GM19452 (cell line): ENCODE measurements around the gene CAPG.
"Not testable (repeated sequence)": the region's sequence is repeated elsewhere in the genome, so short reads cannot be mapped to it uniquely, and the experiment has no call there.

ENCODE experiments used
- ATAC-seq: cut with Tn5 transposase; IDR thresholded peaks from one replicate; pipeline ENCODE4 v1.9.1; 2021; ENCODE audit not compliant: unreplicated experiment

The CAPG gene

DNA sequence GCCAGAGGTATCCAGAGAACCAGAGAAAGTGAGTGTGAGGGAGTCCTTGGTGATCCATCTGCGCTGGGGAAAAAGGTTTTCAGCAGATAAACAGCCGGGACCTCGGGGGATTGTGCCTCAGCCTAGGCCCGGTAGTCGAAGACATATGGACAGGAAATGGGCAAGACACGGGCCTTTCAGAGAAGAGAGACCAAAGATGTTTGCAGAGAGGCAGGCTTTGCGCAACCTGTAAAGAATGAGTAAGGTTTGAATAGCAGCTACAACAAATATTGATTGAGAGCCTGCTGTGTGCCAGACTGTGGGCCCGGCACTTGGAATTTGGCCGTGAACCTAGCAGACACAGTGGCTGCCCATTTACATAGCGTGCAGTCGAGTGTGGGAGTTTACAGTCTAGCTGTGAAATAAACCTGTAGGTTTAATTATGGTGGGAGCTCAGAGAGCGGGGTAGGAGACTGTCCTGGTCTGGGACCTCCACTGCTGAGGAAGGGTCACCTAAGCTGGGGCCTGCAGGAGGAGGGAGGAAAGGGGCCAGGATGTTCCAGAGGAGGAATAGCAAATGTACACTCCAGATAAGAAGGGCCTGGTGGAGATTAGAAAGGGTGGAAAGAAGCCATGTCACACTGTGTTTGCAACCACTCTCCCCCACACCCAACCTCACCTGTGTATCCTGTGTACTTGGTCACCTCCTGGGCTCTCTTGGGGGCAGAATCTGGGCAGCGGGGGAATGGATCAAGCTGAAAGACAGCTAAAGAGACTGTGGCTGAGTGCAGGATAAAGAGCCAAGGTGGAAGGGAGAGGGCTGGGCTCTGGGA lies 11.3 kb upstream of the CAPG start:
- no peak for ATAC-seq

- ATAC-seq = peak; percentile 61
Observed at GRCh38 chr2:85420536-85421259, 10.5 kb upstream of the CAPG start.

DNA sequence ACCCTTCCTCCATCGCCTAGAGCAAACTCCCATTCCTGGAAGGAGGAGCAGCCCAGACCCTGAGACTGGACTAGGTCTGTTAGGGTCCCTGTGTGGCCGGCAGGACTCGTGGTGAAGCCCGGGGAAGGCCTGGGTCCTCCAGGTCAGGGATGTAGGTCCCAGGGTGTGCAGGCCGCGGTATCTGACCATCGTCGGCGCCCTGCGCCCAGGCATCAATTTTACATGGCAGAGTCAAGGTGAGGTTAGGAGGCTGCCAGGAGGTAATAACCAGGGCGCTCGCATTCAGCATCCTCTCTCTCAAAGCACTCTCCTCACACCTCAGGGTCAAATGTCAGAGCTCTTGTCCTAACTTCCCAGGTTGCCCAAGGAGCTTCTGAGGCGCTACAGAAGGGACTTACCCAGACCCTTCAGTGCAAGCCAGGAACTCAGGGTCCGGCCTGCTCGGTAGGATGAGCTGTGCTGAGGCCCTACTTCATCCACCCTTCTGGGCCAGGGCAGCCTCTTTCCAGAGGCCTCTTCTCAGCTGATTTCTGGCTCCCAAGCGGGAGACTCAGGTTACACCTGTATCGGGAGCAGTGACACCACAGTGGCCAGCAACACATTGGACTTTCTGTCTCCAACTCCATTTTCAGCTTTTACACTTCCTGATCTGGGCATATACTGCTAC lies 9.0 kb upstream of the CAPG start:
- ATAC-seq = no peak

GRCh38 chr2:85418132-85419008 lies 8.2 kb upstream of the CAPG start, which contains the start of gene SH2D6:
Gene SH2D6, plus strand, starts transcription at chr2:85418714. Its CDS starts 10,752 bp downstream, at chr2:85429466.
- ATAC-seq = peak; percentile 84

GRCh38 chr2:85415980-85416650 lies 5.9 kb upstream of the CAPG start:
- ATAC-seq = no peak

DNA sequence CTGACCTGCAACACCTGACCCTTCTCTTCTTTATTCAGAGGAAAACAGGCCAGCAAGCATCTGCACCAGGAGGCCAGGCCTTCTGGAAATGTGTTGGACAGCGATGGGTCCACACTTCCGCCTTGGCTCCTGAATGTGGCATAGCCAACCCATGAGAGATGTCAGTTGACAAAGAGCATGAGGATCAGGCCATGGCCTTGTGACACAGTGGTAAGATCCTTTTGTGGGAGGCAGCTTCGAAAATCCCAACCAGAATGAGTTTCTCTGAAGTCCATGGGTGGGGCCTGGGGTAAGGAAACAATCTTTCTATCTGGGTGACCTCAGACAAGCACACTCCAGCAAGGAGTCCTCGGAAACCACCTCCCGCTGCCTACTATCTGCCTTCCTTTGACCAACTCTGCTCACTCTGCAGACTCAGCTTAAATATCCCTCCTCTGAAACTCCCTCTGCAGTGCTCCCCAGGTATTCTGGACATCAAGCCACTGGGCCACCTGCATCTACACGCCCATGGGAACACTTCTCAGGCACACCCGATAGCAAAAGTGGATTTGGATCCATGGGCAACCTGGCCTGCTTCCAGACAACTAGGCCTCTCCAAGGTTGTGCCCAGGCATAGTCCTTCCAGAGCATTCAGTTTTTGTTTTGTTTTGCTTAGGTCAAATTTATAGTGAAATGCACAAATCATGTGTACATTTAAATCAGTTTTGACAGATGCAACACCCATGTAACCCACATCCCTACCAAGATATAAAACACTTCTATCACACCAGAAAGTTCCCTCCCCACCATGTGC lies 4.8 kb upstream of the CAPG start:
- no peak for ATAC-seq

GRCh38 chr2:85414421-85414759 lies 4.2 kb upstream of the CAPG start:
- not testable (repeated sequence) for ATAC-seq

- ATAC-seq = no peak
Observed at GRCh38 chr2:85413592-85414420, 3.6 kb upstream of the CAPG start.

GRCh38 chr2:85411405-85411748 lies 1.2 kb upstream of the CAPG start:
- no peak for ATAC-seq

DNA sequence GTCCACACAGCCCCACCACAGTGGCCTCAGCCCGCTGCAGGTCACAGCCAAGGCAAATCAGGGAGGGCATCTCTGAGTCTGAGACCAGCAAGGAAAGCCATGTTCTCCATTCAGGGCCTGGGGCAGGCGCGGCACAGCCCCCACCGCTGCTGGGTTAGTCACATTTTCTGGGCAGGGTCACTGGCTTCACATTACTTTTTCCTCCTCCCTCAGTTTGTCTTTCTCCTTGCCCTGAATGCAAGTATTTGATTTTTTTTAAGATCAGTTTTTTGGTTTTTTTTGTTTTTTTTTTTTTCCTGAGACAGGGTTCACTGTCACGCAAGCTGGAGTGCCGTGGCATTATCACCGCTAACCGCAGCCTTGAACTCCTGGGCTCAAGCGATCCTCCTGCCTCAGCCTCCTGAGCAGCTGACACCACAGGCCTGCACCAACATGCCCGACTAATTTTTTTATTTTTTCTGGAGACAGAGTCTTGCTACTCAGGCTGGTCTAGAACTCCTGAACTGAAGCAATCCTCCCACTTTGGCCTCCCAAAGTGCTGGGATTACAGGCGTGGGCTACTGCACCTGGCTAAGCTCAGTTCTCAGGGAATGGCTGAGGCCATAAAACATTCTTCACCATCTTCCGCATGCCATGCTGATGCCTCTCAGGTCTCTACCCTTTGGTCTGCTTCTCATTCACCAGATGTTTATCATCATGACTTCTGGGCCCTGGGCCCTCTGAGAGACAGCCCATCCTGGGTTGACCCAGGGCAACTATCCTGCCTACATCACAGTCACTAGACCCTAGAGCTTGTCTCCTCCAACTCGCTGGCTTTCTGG lies 628 bp upstream of the CAPG start:
- no peak for ATAC-seq

- ATAC-seq = no peak
Observed at GRCh38 chr2:85405201-85406059, 4.7 kb downstream of the CAPG start.

- ATAC-seq = no peak
Observed at GRCh38 chr2:85401844-85402243, 8.3 kb downstream of the CAPG start.

DNA sequence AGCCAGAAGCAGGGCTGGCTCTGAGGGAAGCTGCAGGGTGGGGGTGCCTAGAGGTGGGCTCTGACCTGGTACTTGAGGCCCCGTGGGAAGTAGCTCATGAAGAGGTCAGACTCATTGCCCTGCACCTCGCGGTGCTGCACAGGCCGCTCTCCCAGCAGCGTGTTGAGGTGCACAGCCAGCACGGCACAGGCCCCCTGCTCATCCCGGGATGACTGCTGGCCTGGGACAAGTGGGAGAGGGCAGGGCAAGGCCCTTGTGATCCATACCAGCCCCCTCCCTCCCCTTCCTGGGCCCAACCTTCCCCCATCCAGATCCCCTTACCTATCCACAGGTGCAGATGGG lies 8.7 kb downstream of the CAPG start:
- ATAC-seq = no peak

- no peak for ATAC-seq
Observed at GRCh38 chr2:85400541-85401463, 9.4 kb downstream of the CAPG start.

- ATAC-seq = no peak
Observed at GRCh38 chr2:85400023-85400422, 10.1 kb downstream of the CAPG start.

- no peak for ATAC-seq
Observed at GRCh38 chr2:85399183-85399455, 11.0 kb downstream of the CAPG start.
